Kasumi-1 (cell line): ENCODE results near the gene NOP9.
"Not testable (repeated sequence)": the region's sequence is repeated elsewhere in the genome, so short reads cannot be mapped to it uniquely, and the experiment has no call there.

Source experiments
- DNase-seq, 2 experiments: peaks; one replicate each; lab custom pipeline; 2025; lab: John Stamatoyannopoulos, UW

NOP9 gene

DNA sequence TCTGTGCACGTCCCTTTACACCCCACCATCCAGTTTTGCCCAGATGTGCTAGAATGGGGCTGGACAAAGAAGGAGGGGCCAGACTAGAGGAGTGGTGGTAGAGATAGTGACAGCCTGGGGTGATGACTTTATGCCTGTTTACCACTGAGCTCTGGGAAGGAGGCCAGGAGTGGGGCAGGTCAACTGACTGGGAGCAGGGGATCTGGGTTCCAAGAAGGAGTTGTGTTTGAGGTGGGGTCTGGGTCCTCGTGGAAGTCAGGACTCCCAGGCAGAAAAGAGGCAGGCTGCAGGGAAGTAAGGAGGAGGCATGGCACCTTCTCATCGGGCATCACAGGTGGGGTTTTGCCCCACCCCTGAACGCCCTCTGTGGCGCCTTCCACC, 10.6 kb downstream of the NOP9 start:
- DNase-seq = no peak

DNA sequence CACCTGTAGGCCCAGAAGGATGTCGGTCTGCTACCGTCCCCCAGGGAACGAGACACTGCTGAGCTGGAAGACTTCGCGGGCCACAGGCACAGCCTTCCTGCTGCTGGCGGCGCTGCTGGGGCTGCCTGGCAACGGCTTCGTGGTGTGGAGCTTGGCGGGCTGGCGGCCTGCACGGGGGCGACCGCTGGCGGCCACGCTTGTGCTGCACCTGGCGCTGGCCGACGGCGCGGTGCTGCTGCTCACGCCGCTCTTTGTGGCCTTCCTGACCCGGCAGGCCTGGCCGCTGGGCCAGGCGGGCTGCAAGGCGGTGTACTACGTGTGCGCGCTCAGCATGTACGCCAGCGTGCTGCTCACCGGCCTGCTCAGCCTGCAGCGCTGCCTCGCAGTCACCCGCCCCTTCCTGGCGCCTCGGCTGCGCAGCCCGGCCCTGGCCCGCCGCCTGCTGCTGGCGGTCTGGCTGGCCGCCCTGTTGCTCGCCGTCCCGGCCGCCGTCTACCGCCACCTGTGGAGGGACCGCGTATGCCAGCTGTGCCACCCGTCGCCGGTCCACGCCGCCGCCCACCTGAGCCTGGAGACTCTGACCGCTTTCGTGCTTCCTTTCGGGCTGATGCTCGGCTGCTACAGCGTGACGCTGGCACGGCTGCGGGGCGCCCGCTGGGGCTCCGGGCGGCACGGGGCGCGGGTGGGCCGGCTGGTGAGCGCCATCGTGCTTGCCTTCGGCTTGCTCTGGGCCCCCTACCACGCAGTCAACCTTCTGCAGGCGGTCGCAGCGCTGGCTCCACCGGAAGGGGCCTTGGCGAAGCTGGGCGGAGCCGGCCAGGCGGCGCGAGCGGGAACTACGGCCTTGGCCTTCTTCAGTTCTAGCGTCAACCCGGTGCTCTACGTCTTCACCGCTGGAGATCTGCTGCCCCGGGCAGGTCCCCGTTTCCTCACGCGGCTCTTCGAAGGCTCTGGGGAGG, 11.3 kb downstream of the NOP9 start, which contains the start of gene LTB4R:
Gene LTB4R, plus strand, starts transcription at position 857 of the 959 bp plus-strand sequence. CDS start 4,150 bp downstream, outside the sequence.
- peak; percentile 61 to 65 for DNase-seq

- no peak for DNase-seq
These were observed 12.4 kb downstream of the NOP9 start for GRCh38 chr14:24311837-24312615.

DNA sequence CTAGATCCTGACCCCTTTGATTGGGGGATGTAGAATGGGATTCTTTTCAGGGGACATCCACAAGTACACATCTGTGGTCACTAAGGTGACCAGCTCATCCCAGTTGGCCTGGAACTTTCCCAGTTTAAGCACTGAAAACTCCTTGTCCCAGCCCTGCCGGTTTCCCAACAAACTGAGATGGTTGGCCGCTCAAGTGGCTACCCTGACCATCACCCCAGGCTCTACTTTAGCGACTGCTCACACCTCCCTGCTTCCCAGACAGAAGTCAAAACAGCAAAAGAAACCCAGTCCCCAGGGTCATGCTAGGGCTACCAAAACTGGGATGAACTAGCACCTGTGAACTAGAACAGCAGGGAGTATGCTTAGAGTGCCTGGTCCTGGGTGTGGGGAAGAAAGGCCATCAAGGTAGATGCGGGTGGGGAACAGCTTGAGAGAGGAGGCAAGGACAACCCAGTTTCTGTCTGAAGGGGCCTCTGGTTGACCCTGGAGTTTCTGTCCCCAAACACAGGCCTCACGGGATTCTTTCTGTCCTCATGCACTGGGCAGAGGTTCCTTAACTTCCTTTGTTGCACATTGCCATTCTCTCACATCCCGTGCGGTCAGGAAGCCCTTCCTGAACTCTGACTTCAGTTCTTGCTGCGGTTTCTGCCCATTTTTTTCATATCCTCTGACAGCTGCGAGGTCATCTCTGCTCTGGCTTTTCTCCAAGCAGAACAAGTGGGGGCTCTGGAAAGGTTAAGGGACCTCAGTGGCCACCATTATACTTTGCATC, 13.3 kb downstream of the NOP9 start:
- DNase-seq = peak; percentile 89 to 90

GRCh38 chr14:24313913-24314312, 14.3 kb downstream of the NOP9 start:
- no peak for DNase-seq

GRCh38 chr14:24314377-24315193, 14.9 kb downstream of the NOP9 start:
- no peak for DNase-seq

GRCh38 chr14:24315243-24315806, 15.7 kb downstream of the NOP9 start:
- no peak for DNase-seq

GRCh38 chr14:24315807-24316596, 16.4 kb downstream of the NOP9 start:
- DNase-seq = no peak

DNA sequence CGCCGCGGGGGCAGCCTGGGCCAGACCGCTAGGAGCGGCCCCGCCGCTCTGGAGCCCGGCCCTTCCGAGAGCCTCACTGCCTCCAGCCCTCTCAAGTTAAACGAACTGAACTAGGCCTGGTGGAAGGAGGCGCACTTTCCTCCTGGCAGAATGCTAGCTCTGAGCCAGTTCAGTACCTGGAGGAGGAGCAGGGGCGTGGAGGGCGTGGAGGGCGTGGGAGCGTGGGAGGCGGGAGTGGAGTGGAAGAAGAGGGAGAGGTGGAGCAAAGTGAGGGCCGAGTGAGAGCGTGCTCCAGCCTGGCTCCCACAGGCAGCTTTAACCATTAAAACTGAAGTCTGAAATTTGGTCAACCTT, 16.9 kb downstream of the NOP9 start:
- no peak for DNase-seq

DNA sequence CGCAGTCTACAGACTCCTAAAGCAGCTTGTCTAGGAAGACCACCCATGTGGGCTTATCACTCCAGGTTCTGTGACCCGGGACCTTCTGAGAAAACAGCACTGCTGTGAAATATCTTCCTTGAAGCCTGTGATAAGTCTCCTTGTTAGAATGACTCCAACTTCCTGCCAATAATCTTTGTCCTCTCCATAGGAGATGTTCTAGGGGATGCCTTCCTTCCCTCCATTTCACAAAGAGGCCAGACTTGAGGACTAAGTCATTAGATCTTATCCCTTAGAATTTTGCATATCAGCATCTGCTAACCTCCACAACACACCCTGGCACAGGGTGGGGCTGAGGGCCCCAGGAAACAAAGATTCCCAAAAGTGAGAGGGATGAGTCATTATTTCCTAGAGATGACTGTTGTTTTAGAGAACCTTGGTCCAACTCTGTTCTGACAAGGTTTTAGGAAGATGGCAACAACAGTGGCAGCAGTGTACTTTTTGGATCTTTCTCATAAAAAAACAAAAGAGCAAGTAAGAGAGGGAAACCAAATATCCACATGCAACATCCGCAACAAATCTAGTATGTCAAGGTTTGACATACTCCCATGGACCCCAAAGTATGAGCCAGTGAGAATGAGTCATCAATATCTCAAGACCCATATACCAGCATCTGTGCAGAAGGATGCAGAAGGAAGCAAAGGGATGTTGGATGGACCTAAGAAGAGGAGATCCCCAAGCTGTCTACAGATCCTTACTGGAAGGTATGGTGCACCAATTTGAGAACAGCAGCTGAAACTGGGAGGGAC, 17.7 kb downstream of the NOP9 start:
- DNase-seq = no peak

GRCh38 chr14:24321212-24321975, 21.7 kb downstream of the NOP9 start:
- no peak for DNase-seq

DNA sequence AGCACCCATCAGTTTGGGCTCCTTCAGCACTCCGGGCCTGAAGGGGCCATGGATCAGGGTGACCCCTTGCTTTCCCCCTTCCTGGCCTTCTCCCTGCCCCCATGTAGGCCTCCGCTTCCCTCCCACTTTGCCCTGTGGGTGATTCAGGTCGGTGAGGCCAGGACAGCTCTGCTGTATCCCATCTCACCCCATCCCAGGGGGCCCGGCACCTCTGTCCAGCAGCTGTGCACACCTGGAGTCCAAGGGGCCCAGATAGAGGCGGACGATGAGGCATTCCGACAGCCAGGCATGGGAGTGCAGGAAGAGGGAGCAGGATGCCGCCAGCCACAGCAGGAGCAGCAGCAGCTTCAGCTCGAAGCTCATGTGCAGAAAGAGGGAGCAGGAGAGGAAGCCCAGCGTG, 23.0 kb downstream of the NOP9 start:
- DNase-seq = no peak

- no peak for DNase-seq
These were observed 23.7 kb downstream of the NOP9 start for GRCh38 chr14:24323341-24323740.

DNA sequence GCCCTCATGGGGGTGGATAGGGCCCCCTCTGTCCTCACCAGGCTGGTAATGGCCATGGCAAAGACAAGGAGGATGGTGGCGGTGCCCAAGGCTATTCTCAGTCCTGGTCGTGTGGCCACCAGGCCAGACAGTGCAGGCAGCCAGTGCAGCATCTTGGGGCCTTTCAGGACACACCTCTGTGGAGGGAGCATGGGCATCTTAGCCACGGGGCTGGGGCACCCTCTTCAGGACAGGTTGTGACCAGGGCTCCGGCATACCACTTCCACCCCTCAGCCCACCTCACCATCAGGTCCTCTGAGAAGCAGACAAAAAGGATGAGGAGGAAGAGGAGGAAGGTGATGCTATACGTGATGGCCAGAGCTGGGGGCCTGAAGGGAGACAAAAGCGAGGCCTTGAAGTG, 24.4 kb downstream of the NOP9 start:
- no peak for DNase-seq

DNA sequence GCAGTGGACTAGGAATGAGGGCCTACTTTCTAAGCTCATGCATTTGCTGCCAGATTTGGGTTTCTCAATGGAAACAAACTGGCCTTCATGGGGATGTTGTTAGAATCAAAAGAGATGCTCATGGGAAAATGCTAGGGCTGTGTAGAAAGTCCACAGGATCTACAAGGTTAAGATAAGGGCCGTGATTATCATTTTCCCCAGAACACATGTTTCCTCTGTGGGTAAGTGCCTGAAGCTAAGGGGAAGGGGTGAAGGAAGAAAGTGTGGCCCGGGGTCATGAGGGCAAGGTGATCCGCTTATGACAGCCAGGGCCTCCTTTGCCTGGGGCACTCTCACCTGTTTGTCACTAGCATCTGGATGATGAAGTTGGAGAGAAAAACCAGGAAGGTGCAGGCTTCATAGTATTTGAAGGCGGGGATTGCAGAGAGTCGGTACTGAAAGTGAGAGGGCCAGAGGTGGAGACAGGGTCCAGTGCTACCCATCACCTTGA, 25.4 kb downstream of the NOP9 start:
- no peak for DNase-seq

- DNase-seq = no peak
These were observed 26.3 kb downstream of the NOP9 start for GRCh38 chr14:24325963-24326362.

- peak; percentile 83 to 88 for DNase-seq
These were observed 27.7 kb downstream of the NOP9 start for GRCh38 chr14:24327303-24327702.

- DNase-seq = not testable (repeated sequence)
These were observed 28.3 kb downstream of the NOP9 start for GRCh38 chr14:24327914-24328313.
